Astrocyte (in vitro differentiated cells and primary cell): ENCODE measurements around the gene MYO3B. TPM values are rescaled to one million over a fixed set of nuclear protein-coding genes. Genes with fewer than 3 reads are reported as not detected.
A peak's percentile ranks its signal among the peaks of the same experiment; 100 is the strongest.

ENCODE experiments used
- DNase-seq: peaks from one replicate; pipeline ENCODE4 v3.0.0-alpha.2; 2010; ENCODE audit warnings: low read depth
- FAIRE-seq: peaks from 2 replicates; lab custom pipeline; 2011; peaks lifted over from hg19 to GRCh38; lab: Jason Lieb, UNC
- H2AFZ ChIP-seq: 2 replicates; pipeline ENCODE4 v1.6.0; 2012; ENCODE audit warnings: low read depth, low read length, inconsistent platforms
- H3K27ac ChIP-seq: 2 replicates; pipeline ENCODE4 v1.5.1; 2011; ENCODE audit warnings: low read depth, low read length, inconsistent platforms
- H3K27me3 ChIP-seq: 2 replicates; pipeline ENCODE4 v1.6.0; 2011; ENCODE audit warnings: low read length, inconsistent platforms; ENCODE audit not compliant: insufficient read depth
- H3K36me3 ChIP-seq: 2 replicates; pipeline ENCODE4 v1.5.1; 2011; ENCODE audit warnings: low read length, inconsistent platforms; ENCODE audit not compliant: insufficient read depth
- H3K4me1 ChIP-seq: 2 replicates; pipeline ENCODE4 v1.5.1; 2011; ENCODE audit warnings: low read length, inconsistent platforms; ENCODE audit not compliant: insufficient read depth
- H3K4me2 ChIP-seq: 2 replicates; pipeline ENCODE4 v1.6.0; 2012; ENCODE audit warnings: low read length, inconsistent platforms
- H3K4me3 ChIP-seq: 2 replicates; pipeline ENCODE4 v1.5.1; 2011; ENCODE audit warnings: low read depth, mild to moderate bottlenecking, low read length, inconsistent platforms; ENCODE audit not compliant: insufficient read depth
- H3K79me2 ChIP-seq: 2 replicates; pipeline ENCODE4 v1.6.0; 2012; ENCODE audit warnings: mild to moderate bottlenecking, low read length, inconsistent platforms; ENCODE audit not compliant: insufficient read depth
- H3K9ac ChIP-seq: 2 replicates; pipeline ENCODE4 v1.6.0; 2012; ENCODE audit warnings: mild to moderate bottlenecking, low read length, inconsistent platforms
- H3K9me3 ChIP-seq: 2 replicates; pipeline ENCODE4 v1.5.1; 2012; ENCODE audit warnings: low read depth, mild to moderate bottlenecking, low read length, inconsistent platforms; ENCODE audit not compliant: insufficient read depth
- H4K20me1 ChIP-seq: 2 replicates; pipeline ENCODE4 v1.6.0; 2012; ENCODE audit warnings: low read length, inconsistent platforms; ENCODE audit not compliant: insufficient read depth
- H3K27ac Mint-ChIP-seq: one replicate; pipeline ENCODE4 v1.8.0; 2021; ENCODE audit warnings: mild to moderate bottlenecking, mixed read lengths; ENCODE audit not compliant: unreplicated experiment
- H3K27me3 Mint-ChIP-seq: one replicate; pipeline ENCODE4 v1.8.0; 2021; ENCODE audit warnings: low read depth, mixed read lengths; ENCODE audit not compliant: unreplicated experiment
- H3K36me3 Mint-ChIP-seq: one replicate; pipeline ENCODE4 v1.8.0; 2021; ENCODE audit warnings: low read depth, mixed read lengths; ENCODE audit not compliant: unreplicated experiment
- H3K4me1 Mint-ChIP-seq: one replicate; pipeline ENCODE4 v1.8.0; 2021; ENCODE audit warnings: low read depth, mixed read lengths; ENCODE audit not compliant: unreplicated experiment
- H3K4me3 Mint-ChIP-seq: one replicate; pipeline ENCODE4 v1.8.0; 2021; ENCODE audit warnings: mild to moderate bottlenecking, moderate library complexity, mixed read lengths; ENCODE audit not compliant: unreplicated experiment
- H3K9me3 Mint-ChIP-seq: one replicate; pipeline ENCODE4 v1.8.0; 2021; ENCODE audit warnings: mild to moderate bottlenecking, mixed read lengths; ENCODE audit not compliant: unreplicated experiment
- CTCF ChIP-seq: IDR thresholded peaks from 2 replicates; pipeline ENCODE4 v1.5.1; 2011; ENCODE audit warnings: low read depth, mild to moderate bottlenecking, inconsistent platforms, low read length, moderate library complexity; ENCODE audit not compliant: insufficient read depth
- EZH2 ChIP-seq: IDR thresholded peaks from 2 replicates; pipeline ENCODE4 v1.6.1; 2012; ENCODE audit warnings: mild to moderate bottlenecking, low read length, inconsistent platforms; ENCODE audit not compliant: insufficient read depth
- total RNA-seq: library from RNA; stranded (reverse); gene quantifications from 2 replicates; pipeline ENCODE4 v1.2.1, GENCODE V29; 2021

MYO3B gene
- total RNA-seq, 1 donor from 2014 or later = not detected

- Histone ChIP-seq H3K27ac (no peak overlapping the region), H3K36me3 (no peaks in the 10 kb centered on the region), H4K20me1 (no peaks in the 10 kb centered on the region), H3K4me1 (no peaks in the 10 kb centered on the region), H2AFZ (no peak overlapping the region), H3K79me2 (no peaks in the 10 kb centered on the region), H3K4me2 (no peak overlapping the region), H3K27me3 (no peaks in the 10 kb centered on the region), H3K4me3 (no peak overlapping the region), H3K9ac (no peak overlapping the region), H3K9me3 (no peaks in the 10 kb centered on the region)
- no peaks in the 10 kb centered on the region for H3K36me3 Mint-ChIP-seq
- H3K9me3 Mint-ChIP-seq = no peaks in the 10 kb centered on the region
- H3K4me1 Mint-ChIP-seq = peaks cover 8% of the 10 kb centered on the region
- peaks cover 6% of the 10 kb centered on the region for H3K27me3 Mint-ChIP-seq
- H3K27ac Mint-ChIP-seq = no peak overlapping the region
- TF ChIP-seq EZH2 = no peak
- no peak for TF ChIP-seq CTCF
- DNase-seq = no peak
- no peak for FAIRE-seq
- no peak overlapping the region for H3K4me3 Mint-ChIP-seq
Observed at GRCh38 chr2:170694316-170694715, 516.4 kb downstream of the MYO3B start.

- Histone ChIP-seq H3K36me3 (no peaks in the 10 kb centered on the region), H3K9ac (no peak overlapping the region), H2AFZ (no peak overlapping the region), H3K4me2 (peak overlapping the region; percentile 48), H3K79me2 (no peaks in the 10 kb centered on the region), H4K20me1 (no peaks in the 10 kb centered on the region), H3K4me3 (no peak overlapping the region), H3K27ac (no peak overlapping the region), H3K9me3 (no peaks in the 10 kb centered on the region), H3K27me3 (peaks cover under 1% of the 10 kb centered on the region), H3K4me1 (no peaks in the 10 kb centered on the region)
- FAIRE-seq (no peak), DNase-seq (no peak)
- Mint-ChIP-seq H3K4me1 (peaks cover 8% of the 10 kb centered on the region), H3K9me3 (no peaks in the 10 kb centered on the region), H3K36me3 (no peaks in the 10 kb centered on the region), H3K27me3 (peaks cover 9% of the 10 kb centered on the region), H3K27ac (no peak overlapping the region), H3K4me3 (no peak overlapping the region)
- TF ChIP-seq EZH2 (no peak), CTCF (no peak)
Observed at GRCh38 chr2:170695521-170696410, 517.8 kb downstream of the MYO3B start.

DNA sequence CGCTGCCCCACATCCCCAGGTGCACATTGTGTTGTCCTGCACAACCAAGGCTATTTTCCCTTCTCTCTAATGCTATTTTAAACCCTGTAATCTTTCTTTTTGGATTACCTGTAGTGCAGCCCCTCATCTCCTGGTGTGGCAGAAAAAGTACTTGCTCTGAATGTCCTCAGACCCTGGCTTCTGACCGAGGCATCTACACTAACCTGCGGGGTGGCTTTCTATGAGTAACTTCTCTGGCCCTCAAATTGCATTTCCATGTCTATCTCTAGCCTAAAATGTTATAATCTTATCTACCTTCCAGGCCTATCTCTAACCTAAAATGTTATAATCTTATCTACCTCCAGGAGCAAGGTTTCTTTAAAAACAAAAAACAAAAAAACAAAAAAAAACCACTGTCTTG, 519.0 kb downstream of the MYO3B start:
- H3K4me3 ChIP-seq = no peak overlapping the region
- H3K36me3 ChIP-seq = no peaks in the 10 kb centered on the region
- H3K4me1 ChIP-seq = no peaks in the 10 kb centered on the region
- peaks cover 8% of the 10 kb centered on the region for H3K4me1 Mint-ChIP-seq
- H3K27ac ChIP-seq = no peak overlapping the region
- H4K20me1 ChIP-seq = no peaks in the 10 kb centered on the region
- no peak overlapping the region for H3K4me2 ChIP-seq
- H2AFZ ChIP-seq = no peak overlapping the region
- no peak overlapping the region for H3K9ac ChIP-seq
- DNase-seq (no peak), FAIRE-seq (no peak)
- H3K27me3 ChIP-seq = peaks cover 5% of the 10 kb centered on the region
- H3K27ac Mint-ChIP-seq = no peak overlapping the region
- H3K4me3 Mint-ChIP-seq = no peak overlapping the region
- peaks cover 12% of the 10 kb centered on the region for H3K27me3 Mint-ChIP-seq
- H3K9me3 ChIP-seq = no peaks in the 10 kb centered on the region
- TF ChIP-seq CTCF (no peak), EZH2 (no peak)
- H3K36me3 Mint-ChIP-seq = no peaks in the 10 kb centered on the region
- H3K79me2 ChIP-seq = no peaks in the 10 kb centered on the region
- H3K9me3 Mint-ChIP-seq = no peaks in the 10 kb centered on the region
